ENCODE data around the gene MBNL1. TPM values are rescaled to one million over a fixed set of nuclear protein-coding genes. Genes with fewer than 3 reads are reported as not detected.

MBNL1 gene
- total RNA-seq, 1 experiment from 2014 or later: 200 TPM

DNA sequence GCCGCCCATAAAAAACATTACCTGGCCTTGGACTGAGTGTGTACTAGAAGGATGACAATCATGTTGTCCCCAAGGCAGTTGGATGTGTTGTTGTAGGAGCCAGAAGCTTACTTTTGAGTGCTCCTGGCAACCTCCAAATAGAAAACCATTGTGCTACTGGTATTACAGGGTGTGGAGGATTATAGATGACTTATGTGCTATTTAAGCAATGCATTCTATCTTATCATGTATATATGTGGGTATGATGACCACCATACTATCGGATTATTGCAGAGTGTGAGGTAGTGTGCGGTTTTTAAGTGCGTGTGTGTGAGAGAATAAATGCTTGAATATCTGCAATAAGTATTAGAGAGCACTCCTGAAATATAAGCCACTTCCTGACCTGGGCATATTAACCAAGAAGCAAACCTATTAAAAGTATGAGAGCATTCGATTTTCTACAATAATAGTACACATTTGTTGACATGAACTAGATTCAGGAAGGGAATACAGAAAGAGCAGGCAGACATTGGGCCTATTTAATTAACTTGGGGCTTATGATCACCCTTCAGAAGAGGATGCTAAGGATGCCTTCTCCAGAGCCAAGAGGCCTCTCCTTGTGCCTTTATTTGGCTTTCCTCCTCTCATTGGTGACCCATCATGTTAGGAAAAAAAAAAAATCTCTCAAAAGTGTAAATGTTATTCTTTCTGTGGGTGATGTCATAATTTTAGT lies 11.7 kb upstream of the MBNL1 start:
- ChIA-PET CTCF (no interaction called here), RAD21 (ENCODE audit: low non-redundant PET in 1 of 2, low total read pairs in 2 of 2, uncharacterized antibody in 2 of 2, unreplicated experiment in 2 of 2) (no interaction called here), POLR2A (no interaction called here)
- Histone ChIP-seq H3K4me1 (ENCODE audit: control insufficient read depth in 1 of 2, insufficient read depth in 2 of 2, low read length in 2 of 2) (peaks cover 23 to 26% of the 10 kb centered on the region in 2 experiments; a peak in 3 of 4 replicates), H3K27me3 (ENCODE audit: insufficient read depth, low read length) (no peaks in the 10 kb centered on the region), H2AFZ (ENCODE audit: low read depth, low read length, poor library complexity, severe bottlenecking) (no peak overlapping the region), H3K4me3 (replicated peaks in 1 of 2; ENCODE audit: low read depth in 1 of 2, low read length in 2 of 2) (no peak overlapping the region), H3K9me2 (ENCODE audit: insufficient read depth) (no peaks in the 10 kb centered on the region), H3K9ac (ENCODE audit: low read length) (no peak overlapping the region), H4K20me1 (ENCODE audit: insufficient read depth) (no peaks in the 10 kb centered on the region), H3K36me3 (ENCODE audit: control insufficient read depth in 1 of 2, insufficient read depth in 2 of 2, low read length in 2 of 2) (no peaks in the 10 kb centered on the region), H3K9me3 (ENCODE audit: control insufficient read depth in 1 of 2, insufficient read depth in 1 of 2, low read depth in 1 of 2, low read length in 2 of 2) (no peaks in the 10 kb centered on the region), H3K4me2 (ENCODE audit: low read length) (no peak overlapping the region), H3K27ac (ENCODE audit: low read depth, low read length) (no peak overlapping the region), H3K79me2 (ENCODE audit: insufficient read depth, low read length) (no peaks in the 10 kb centered on the region)
- BruUV-seq (replicated peaks): no TSS peak
- ATAC-seq (no peak), DNase-seq (ENCODE audit: low read depth, low spot score) (no peak)
- intact Hi-C loops (cut with micrococcal nuclease): no loop called here
- no peak for TF ChIP-seq SP1 (IDR thresholded peaks at IDR 0.05; ENCODE audit: low read depth)
- TF ChIP-seq, protein P1, sequence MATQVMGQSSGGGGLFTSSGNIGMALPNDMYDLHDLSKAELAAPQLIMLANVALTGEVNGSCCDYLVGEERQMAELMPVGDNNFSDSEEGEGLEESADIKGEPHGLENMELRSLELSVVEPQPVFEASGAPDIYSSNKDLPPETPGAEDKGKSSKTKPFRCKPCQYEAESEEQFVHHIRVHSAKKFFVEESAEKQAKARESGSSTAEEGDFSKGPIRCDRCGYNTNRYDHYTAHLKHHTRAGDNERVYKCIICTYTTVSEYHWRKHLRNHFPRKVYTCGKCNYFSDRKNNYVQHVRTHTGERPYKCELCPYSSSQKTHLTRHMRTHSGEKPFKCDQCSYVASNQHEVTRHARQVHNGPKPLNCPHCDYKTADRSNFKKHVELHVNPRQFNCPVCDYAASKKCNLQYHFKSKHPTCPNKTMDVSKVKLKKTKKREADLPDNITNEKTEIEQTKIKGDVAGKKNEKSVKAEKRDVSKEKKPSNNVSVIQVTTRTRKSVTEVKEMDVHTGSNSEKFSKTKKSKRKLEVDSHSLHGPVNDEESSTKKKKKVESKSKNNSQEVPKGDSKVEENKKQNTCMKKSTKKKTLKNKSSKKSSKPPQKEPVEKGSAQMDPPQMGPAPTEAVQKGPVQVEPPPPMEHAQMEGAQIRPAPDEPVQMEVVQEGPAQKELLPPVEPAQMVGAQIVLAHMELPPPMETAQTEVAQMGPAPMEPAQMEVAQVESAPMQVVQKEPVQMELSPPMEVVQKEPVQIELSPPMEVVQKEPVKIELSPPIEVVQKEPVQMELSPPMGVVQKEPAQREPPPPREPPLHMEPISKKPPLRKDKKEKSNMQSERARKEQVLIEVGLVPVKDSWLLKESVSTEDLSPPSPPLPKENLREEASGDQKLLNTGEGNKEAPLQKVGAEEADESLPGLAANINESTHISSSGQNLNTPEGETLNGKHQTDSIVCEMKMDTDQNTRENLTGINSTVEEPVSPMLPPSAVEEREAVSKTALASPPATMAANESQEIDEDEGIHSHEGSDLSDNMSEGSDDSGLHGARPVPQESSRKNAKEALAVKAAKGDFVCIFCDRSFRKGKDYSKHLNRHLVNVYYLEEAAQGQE (IDR thresholded peaks at IDR 0.05; ENCODE audit: low read depth): no peak
- TF ChIP-seq, protein P2, sequence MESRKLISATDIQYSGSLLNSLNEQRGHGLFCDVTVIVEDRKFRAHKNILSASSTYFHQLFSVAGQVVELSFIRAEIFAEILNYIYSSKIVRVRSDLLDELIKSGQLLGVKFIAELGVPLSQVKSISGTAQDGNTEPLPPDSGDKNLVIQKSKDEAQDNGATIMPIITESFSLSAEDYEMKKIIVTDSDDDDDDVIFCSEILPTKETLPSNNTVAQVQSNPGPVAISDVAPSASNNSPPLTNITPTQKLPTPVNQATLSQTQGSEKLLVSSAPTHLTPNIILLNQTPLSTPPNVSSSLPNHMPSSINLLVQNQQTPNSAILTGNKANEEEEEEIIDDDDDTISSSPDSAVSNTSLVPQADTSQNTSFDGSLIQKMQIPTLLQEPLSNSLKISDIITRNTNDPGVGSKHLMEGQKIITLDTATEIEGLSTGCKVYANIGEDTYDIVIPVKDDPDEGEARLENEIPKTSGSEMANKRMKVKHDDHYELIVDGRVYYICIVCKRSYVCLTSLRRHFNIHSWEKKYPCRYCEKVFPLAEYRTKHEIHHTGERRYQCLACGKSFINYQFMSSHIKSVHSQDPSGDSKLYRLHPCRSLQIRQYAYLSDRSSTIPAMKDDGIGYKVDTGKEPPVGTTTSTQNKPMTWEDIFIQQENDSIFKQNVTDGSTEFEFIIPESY (IDR thresholded peaks at IDR 0.05; ENCODE audit: extremely low read depth, insufficient replicate concordance, low read length): no peak
- TF ChIP-seq SRF (IDR thresholded peaks at IDR 0.05; ENCODE audit: low read depth): no peak
- no peak for TF ChIP-seq JUND (IDR thresholded peaks at IDR 0.05)
- no peak for TF ChIP-seq EZH2 (IDR thresholded peaks at IDR 0.05)
- TF ChIP-seq EZH2phosphoT487 (IDR thresholded peaks at IDR 0.05; ENCODE audit: borderline replicate concordance): no peak
- no peak for TF ChIP-seq CBX3 (IDR thresholded peaks at IDR 0.05; ENCODE audit: low read depth)
- TF ChIP-seq, protein P3, sequence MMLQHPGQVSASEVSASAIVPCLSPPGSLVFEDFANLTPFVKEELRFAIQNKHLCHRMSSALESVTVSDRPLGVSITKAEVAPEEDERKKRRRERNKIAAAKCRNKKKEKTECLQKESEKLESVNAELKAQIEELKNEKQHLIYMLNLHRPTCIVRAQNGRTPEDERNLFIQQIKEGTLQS (IDR thresholded peaks at IDR 0.05): no peak
- no peak for TF ChIP-seq ELF1 (IDR thresholded peaks at IDR 0.05; ENCODE audit: borderline replicate concordance, low read depth)
- no peak for TF ChIP-seq RAD21 (IDR thresholded peaks at IDR 0.05; ENCODE audit: low read depth)
- TF ChIP-seq, protein P4, sequence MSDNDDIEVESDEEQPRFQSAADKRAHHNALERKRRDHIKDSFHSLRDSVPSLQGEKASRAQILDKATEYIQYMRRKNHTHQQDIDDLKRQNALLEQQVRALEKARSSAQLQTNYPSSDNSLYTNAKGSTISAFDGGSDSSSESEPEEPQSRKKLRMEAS (IDR thresholded peaks at IDR 0.05): no peak
- no peak for TF ChIP-seq ZFX (IDR thresholded peaks at IDR 0.05)
- TF ChIP-seq EGR1 (IDR thresholded peaks at IDR 0.05; ENCODE audit: low read depth): no peak
- TF ChIP-seq SIN3A (IDR thresholded peaks at IDR 0.05; ENCODE audit: low read depth): no peak
- TF ChIP-seq YY1 (IDR thresholded peaks at IDR 0.05; ENCODE audit: extremely low read depth, insufficient replicate concordance, low read depth, low read length): no peak
- no peak for TF ChIP-seq ZNF274 (IDR thresholded peaks at IDR 0.05; ENCODE audit: low read depth, low read length)
- TF ChIP-seq FOSL1 (IDR thresholded peaks at IDR 0.05; ENCODE audit: low read depth): no peak
- TF ChIP-seq CTCF (IDR thresholded peaks at IDR 0.05 in 2 of 3, conservative IDR thresholded peaks at IDR 0.05 in 1 of 3; ENCODE audit: borderline replicate concordance in 1 of 3, insufficient read depth in 1 of 3, low read depth in 2 of 3, low read length in 2 of 3): no peak
- no peak for TF ChIP-seq POLR2A (IDR thresholded peaks at IDR 0.05; ENCODE audit: borderline replicate concordance, extremely low read depth, insufficient read depth, insufficient read length)
